Transverse colon (tissue), 4 donors: Measurements from ENCODE around the gene SPEF2. TPM values are rescaled to one million over a fixed set of nuclear protein-coding genes. Genes with fewer than 3 reads are reported as not detected.

Experiments
- DNase-seq: peaks from one replicate; pipeline ENCODE4 v3.0.0-alpha.2; 2019
- H3K27ac ChIP-seq, 4 donors: fragments of 200-600 bp; sonication (generic); 2 replicates each; pipeline ENCODE4 v1.5.1; 2016 to 2018; ENCODE audit warnings: inconsistent platforms in 4 of 4
- H3K27me3 ChIP-seq: fragments of 200-600 bp; sonication (generic); 2 replicates; pipeline ENCODE4 v1.5.1; 2017; ENCODE audit warnings: inconsistent platforms
- H3K36me3 ChIP-seq, 4 donors: fragments of 200-600 bp; sonication (generic); 2 replicates each; pipeline ENCODE4 v1.5.1; 2017 to 2019; ENCODE audit warnings: inconsistent platforms in 4 of 4
- H3K4me1 ChIP-seq, 4 donors: fragments of 200-600 bp; sonication (generic); 2 replicates each; pipeline ENCODE4 v1.5.1; 2017 to 2020; ENCODE audit warnings: inconsistent platforms in 4 of 4
- H3K4me3 ChIP-seq, 4 donors: fragments of 200-600 bp; sonication (generic); 1 replicate in 1 of 4; 2 replicates in 3 of 4; pipeline versions ENCODE4 v1.5.1 to v1.6.1; 2017 to 2019; ENCODE audit warnings: inconsistent platforms in 4 of 4
- H3K9me3 ChIP-seq, 2 donors: fragments of 200-600 bp; sonication (generic); 2 replicates each; pipeline ENCODE4 v1.5.1; 2017 to 2019; ENCODE audit warnings: inconsistent platforms in 2 of 2
- EP300 ChIP-seq: sonication (generic); formaldehyde crosslinking; IDR thresholded peaks from one replicate; pipeline ENCODE4 v1.6.1; 2017; ENCODE audit warnings: antibody characterized with exemption, low read depth
- POLR2A ChIP-seq: fragments of 450-650 bp; IDR thresholded peaks from one replicate; pipeline ENCODE4 v1.6.1; 2016; ENCODE audit warnings: antibody characterized with exemption, mild to moderate bottlenecking, moderate library complexity
- POLR2AphosphoS5 ChIP-seq, 3 donors: sonication (generic); formaldehyde crosslinking; IDR thresholded peaks; one replicate each; pipeline ENCODE4 v1.6.1; 2016; ENCODE audit warnings: antibody characterized with exemption in 3 of 3
- WGBS, 2 donors: methylation state at CpG; one replicate each; pipeline ENCODE4 v1.1.5; 2018; ENCODE audit warnings: low coverage in 1 of 2; 5-methylcytosine and 5-hydroxymethylcytosine counted together
- in situ Hi-C, 4 donors: fragments of 200-750 bp; cut with MboI; loops; one replicate each; pipeline versions ENCODE4 v1.15.0 to v1.15.1; 2017; ENCODE audit warnings: low sequenced_read_pairs in 3 of 4, low pct_ligation_motif_present in 1 of 4, low pct_unique_long_range_greater_than_20kb in 1 of 4
- intact Hi-C: fragments of 100-400 bp; cut with DNase I; formaldehyde crosslinking; loops from one replicate; pipeline ENCODE4 v1.15.1; 2023; ENCODE audit warnings: low total_unique reads
- total RNA-seq, 4 donors: library from RNA; depleted of rRNA; stranded (reverse); fragments of >200 nt; gene quantifications; one replicate each; pipeline ENCODE4 v1.1.0, GENCODE V29; 2016
- TF ChIP-seq, protein P1 (sequence below), 5 experiments: fragments of 200-600 bp in 3 of 5; fragments of 450-650 bp in 2 of 5; sonication (generic) in 3 of 5; IDR thresholded peaks; 1 replicate in 2 of 5; 2 replicates in 3 of 5; pipeline ENCODE4 v1.5.1; 2016 to 2017; ENCODE audit warnings: antibody characterized with exemption in 5 of 5, inconsistent platforms in 3 of 5, mild to moderate bottlenecking in 2 of 5, moderate library complexity in 1 of 5

The SPEF2 gene
- total RNA-seq, 4 donors from 2014 or later = 2.4 to 9.4 (median 5.1) TPM; not detected in 1

DNA sequence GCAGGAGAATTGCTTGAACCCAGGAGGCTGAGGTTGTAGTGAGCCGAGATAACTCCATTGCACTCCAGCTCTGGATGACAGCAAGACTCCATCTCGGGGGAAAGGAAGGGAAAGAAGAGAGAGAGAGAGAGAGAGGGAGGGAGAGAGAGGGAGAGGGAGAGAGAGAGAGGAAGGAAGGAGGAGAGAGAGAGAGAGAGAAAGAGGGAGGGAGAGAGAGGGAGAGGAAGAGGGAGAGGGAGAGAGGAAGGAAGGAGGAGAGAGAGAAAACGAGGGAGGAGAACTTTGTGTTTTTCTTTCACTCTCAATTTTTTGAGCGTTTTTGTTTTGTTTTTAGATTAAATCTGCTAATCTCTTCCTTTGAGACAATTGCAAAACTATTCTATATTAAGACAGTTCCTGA is 46.9 kb downstream of the SPEF2 start:
- in situ Hi-C loops (loop anchor here in 1 of 4 donors (25.0 kb wide), 1 partner anchor 248 kb away; no protein-coding TSS in a partner anchor), intact Hi-C loops (no loop called here)
- WGBS, 2 donors = 72 to 81% methylated on average over 3 to 4 of the region's 4 CpGs
- Histone ChIP-seq H3K4me1 (no peaks in the 10 kb centered on the region), H3K4me3 (no peak overlapping the region), H3K9me3 (no peaks in the 10 kb centered on the region), H3K27me3 (no peaks in the 10 kb centered on the region), H3K27ac (no peak overlapping the region), H3K36me3 (no peaks in the 10 kb centered on the region)
- TF ChIP-seq POLR2A (no peak), POLR2AphosphoS5 (IDR thresholded peaks at IDR 0.05) (no peak), EP300 (no peak)
- TF ChIP-seq, protein P1, sequence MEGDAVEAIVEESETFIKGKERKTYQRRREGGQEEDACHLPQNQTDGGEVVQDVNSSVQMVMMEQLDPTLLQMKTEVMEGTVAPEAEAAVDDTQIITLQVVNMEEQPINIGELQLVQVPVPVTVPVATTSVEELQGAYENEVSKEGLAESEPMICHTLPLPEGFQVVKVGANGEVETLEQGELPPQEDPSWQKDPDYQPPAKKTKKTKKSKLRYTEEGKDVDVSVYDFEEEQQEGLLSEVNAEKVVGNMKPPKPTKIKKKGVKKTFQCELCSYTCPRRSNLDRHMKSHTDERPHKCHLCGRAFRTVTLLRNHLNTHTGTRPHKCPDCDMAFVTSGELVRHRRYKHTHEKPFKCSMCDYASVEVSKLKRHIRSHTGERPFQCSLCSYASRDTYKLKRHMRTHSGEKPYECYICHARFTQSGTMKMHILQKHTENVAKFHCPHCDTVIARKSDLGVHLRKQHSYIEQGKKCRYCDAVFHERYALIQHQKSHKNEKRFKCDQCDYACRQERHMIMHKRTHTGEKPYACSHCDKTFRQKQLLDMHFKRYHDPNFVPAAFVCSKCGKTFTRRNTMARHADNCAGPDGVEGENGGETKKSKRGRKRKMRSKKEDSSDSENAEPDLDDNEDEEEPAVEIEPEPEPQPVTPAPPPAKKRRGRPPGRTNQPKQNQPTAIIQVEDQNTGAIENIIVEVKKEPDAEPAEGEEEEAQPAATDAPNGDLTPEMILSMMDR (IDR thresholded peaks at IDR 0.05) = no peak
- DNase-seq = no peak

DNA sequence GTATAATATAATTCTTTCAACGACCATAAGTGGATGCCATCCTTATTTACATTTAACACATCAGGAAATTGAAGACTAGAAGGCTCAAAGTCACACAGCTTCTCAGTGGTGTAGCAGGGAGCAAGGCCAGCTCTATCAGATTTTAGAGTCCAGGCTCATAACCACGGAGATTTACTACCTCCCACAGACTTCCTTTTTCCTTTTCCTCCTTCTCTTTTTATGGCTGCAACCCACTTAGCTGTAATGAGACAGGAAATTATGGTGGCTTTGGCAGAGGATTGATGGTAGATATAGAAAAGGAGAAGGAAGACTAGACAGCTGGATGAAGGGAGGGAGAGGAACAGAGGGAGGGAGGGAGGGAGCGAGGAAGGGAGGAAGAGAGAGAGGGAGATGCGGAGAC is 47.4 kb downstream of the SPEF2 start:
- no peaks in the 10 kb centered on the region for H3K27me3 ChIP-seq
- in situ Hi-C loops (loop anchor here in 1 of 4 donors (25.0 kb wide), 1 partner anchor 247 kb away; no protein-coding TSS in a partner anchor), intact Hi-C loops (no loop called here)
- H3K4me1 ChIP-seq = no peaks in the 10 kb centered on the region
- no peaks in the 10 kb centered on the region for H3K9me3 ChIP-seq
- 38 to 48% methylated on average over 4 of the region's 4 CpGs for WGBS, 2 donors
- no peaks in the 10 kb centered on the region for H3K36me3 ChIP-seq
- H3K27ac ChIP-seq = no peak overlapping the region
- no peak for DNase-seq
- H3K4me3 ChIP-seq = no peak overlapping the region
- no peak for TF ChIP-seq EP300
- TF ChIP-seq, protein P1 (IDR thresholded peaks at IDR 0.05) = no peak
- no peak for TF ChIP-seq POLR2A
- TF ChIP-seq POLR2AphosphoS5 (IDR thresholded peaks at IDR 0.05) = no peak

DNA sequence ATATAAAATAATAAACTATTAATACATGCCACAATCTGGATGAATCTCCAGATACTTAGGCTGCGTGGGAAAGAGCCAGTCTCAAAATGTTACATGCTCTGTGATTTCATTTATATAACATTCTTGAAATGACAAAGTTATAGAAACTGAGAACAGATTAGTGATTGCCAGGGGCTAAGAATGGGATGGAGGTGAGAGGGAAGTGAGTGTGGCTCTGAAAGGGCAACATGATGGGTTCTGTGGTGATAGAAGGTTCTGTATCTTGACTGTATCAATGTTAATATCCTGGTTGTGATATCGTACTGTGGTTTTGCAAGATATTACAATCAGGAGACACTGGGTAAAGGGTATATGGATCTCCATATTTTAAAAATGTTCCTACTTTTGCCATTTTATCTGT is 50.7 kb downstream of the SPEF2 start:
- intact Hi-C loops = no loop called here
- in situ Hi-C loops = loop anchor here in 1 of 4 donors (25.0 kb wide), 1 partner anchor 244 kb away; no protein-coding TSS in a partner anchor
- TF ChIP-seq POLR2AphosphoS5 (IDR thresholded peaks at IDR 0.05) = no peak
- no peak for TF ChIP-seq EP300
- TF ChIP-seq, protein P1 (IDR thresholded peaks at IDR 0.05) = no peak
- TF ChIP-seq POLR2A = no peak
- no peaks in the 10 kb centered on the region for H3K4me1 ChIP-seq
- H3K36me3 ChIP-seq = no peaks in the 10 kb centered on the region
- H3K27ac ChIP-seq = no peak overlapping the region
- H3K4me3 ChIP-seq = no peak overlapping the region
- no peaks in the 10 kb centered on the region for H3K9me3 ChIP-seq
- DNase-seq = no peak
- 74 to 79% methylated on average over 2 of the region's 2 CpGs for WGBS, 2 donors
- H3K27me3 ChIP-seq = no peaks in the 10 kb centered on the region

DNA sequence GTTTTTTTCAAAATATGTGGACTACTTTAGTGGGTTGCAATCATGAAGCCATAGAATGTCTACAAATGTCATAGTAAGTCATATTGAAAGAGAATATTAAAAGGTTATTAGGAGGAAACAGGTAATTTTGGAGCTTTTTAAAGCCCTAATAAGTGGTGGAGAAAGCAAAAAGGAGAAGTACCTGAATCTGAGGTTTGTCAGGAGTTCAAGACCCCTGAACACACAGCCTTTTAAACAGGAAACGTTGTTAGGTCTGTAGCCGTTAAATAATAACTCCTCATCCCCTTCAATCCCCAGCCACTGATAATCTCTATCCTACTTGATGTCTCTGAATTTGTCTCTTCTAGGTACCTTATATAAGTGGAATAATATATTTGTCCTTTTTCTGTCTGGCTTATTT is 51.1 kb downstream of the SPEF2 start:
- intact Hi-C loops = no loop called here
- 59 to 90% methylated on average over 2 of the region's 2 CpGs for WGBS, 2 donors
- TF ChIP-seq POLR2AphosphoS5 (IDR thresholded peaks at IDR 0.05) (no peak), POLR2A (no peak), EP300 (no peak)
- TF ChIP-seq, protein P1 (IDR thresholded peaks at IDR 0.05) = no peak
- H3K27ac ChIP-seq = no peak overlapping the region
- H3K4me1 ChIP-seq = no peaks in the 10 kb centered on the region
- in situ Hi-C loops = loop anchor here in 1 of 4 donors (25.0 kb wide), 1 partner anchor 244 kb away; no protein-coding TSS in a partner anchor
- no peak overlapping the region for H3K4me3 ChIP-seq
- H3K9me3 ChIP-seq = no peaks in the 10 kb centered on the region
- no peak for DNase-seq
- no peaks in the 10 kb centered on the region for H3K36me3 ChIP-seq
- H3K27me3 ChIP-seq = no peaks in the 10 kb centered on the region
